ENCODE results near the gene LMTK3.

- TF ChIP-seq CTCF (conservative IDR thresholded peaks at IDR 0.05) (no peak), ZFX (IDR thresholded peaks at IDR 0.05) (no peak)
These were observed 67.3 kb downstream of the LMTK3 start for GRCh38 chr19:48444129-48444935.

All from C4-2B (cell line).